Thymus (tissue), 11 donors: ENCODE data around the gene CYGB. TPM values are rescaled to one million over a fixed set of nuclear protein-coding genes. Genes with fewer than 3 reads are reported as not detected.
"Not testable (repeated sequence)": the region's sequence is repeated elsewhere in the genome, so short reads cannot be mapped to it uniquely, and the experiment has no call there.

Experiments
- DNase-seq, 9 donors: peaks; one replicate each; pipeline ENCODE4 v3.0.0-alpha.2; 2013; ENCODE audit warnings: low spot score in 9 of 9, low read depth in 6 of 9, missing footprints in 1 of 9
- H3K27ac ChIP-seq, 2 donors: one replicate each; pipeline ENCODE4 v1.5.1; 2013; ENCODE audit warnings: control low read depth in 1 of 2, low read depth in 1 of 2, low read length in 1 of 2, mild to moderate bottlenecking in 1 of 2, moderate library complexity in 1 of 2
- H3K27me3 ChIP-seq, 2 donors: one replicate each; pipeline ENCODE4 v1.5.1; 2013; ENCODE audit warnings: low read length in 1 of 2; ENCODE audit not compliant: control insufficient read depth in 2 of 2, insufficient read depth in 1 of 2
- H3K36me3 ChIP-seq, 2 donors: one replicate each; pipeline ENCODE4 v1.5.1; 2013; ENCODE audit warnings: low read length in 1 of 2, mild to moderate bottlenecking in 1 of 2, moderate library complexity in 1 of 2; ENCODE audit not compliant: control insufficient read depth in 2 of 2, insufficient read depth in 2 of 2
- H3K4me1 ChIP-seq, 2 donors: one replicate each; pipeline ENCODE4 v1.5.1; 2013; ENCODE audit warnings: low read length in 2 of 2; ENCODE audit not compliant: control insufficient read depth in 2 of 2, insufficient read depth in 2 of 2
- H3K4me3 ChIP-seq, 2 donors: one replicate each; pipeline ENCODE4 v1.5.1; 2013; ENCODE audit warnings: low read length in 2 of 2, control low read depth in 1 of 2, mild to moderate bottlenecking in 1 of 2
- H3K9me3 ChIP-seq, 2 donors: one replicate each; pipeline ENCODE4 v1.5.1; 2013; ENCODE audit warnings: low read length in 1 of 2, mild to moderate bottlenecking in 1 of 2; ENCODE audit not compliant: control insufficient read depth in 2 of 2, insufficient read depth in 1 of 2
- WGBS: extraction: QIAGEN DNeasy Blood & Tissue Kit; methylation state at CpG from one replicate; pipeline ENCODE4 v1.1.7; 2013; 5-methylcytosine and 5-hydroxymethylcytosine counted together
- polyA plus RNA-seq: library from polyadenylated mRNA; stranded (reverse); fragments of 200-250 nt; gene quantifications from one replicate; pipeline ENCODE4 v1.2.3, GENCODE V29; 2013
- total RNA-seq: library from RNA; stranded (reverse); fragments of 120-200 nt; gene quantifications from one replicate; pipeline ENCODE4 v1.2.4, GENCODE V29; 2013
- donor health status: healthy.

CYGB gene
- total and polyA plus RNA-seq, 2 donors = 1.6 to 12.1 TPM

DNA sequence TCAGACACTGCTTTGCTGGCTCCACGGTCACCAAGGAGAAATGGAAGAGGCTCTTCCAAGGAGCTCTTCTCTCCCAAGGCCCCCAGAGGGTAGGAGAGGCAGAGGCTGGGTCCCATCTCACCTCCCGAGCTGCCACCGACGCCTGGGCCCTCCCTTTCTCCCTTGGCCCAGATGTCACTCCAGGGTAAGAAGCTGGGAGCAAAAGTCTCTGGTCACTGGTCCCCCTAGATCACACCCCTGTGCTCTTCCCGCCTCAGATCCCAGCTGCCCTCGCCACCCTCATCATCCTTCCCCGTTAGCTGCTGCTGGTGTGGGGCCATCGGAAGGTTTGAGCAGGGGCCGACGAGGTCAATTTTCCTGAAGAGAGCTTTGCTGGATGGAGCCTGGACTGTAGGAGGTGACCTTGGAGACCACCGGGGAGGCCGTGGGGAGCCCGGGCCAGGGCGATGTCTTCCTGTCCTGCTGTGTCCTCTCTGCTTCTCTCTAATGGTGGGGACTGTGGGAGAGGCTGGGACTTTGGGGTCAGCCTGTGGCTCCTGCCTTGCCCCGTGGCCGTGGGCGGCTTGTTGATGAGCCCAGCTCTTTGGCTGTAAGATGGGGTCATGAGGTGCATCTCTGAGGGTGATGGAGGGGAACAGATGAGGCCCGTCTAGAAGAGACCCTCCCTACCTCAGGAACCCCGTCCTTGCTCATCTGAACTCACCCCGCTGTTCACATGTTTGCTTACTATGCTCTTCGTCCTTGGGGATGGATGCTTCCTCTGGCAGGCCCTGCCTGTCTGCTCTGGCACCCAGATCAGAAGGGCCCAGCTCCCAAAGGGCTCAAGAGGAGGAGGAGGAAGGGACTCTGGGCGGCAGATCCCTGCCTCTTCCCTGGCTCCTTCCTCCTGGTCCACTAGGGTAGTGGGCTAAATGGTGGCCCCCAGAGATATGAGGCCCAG, 24.9 kb downstream of the CYGB start:
- Histone ChIP-seq H3K4me3 (no peak overlapping the region), H3K4me1 (peaks cover 4 to 12% of the 10 kb centered on the region in 2 donors), H3K27ac (no peak overlapping the region), H3K27me3 (peaks cover 0 to 12% of the 10 kb centered on the region in 2 donors), H3K36me3 (no peaks in the 10 kb centered on the region), H3K9me3 (no peaks in the 10 kb centered on the region)
- WGBS = 93% methylated on average over 22 of the region's 22 CpGs
- DNase-seq = no peak

DNA sequence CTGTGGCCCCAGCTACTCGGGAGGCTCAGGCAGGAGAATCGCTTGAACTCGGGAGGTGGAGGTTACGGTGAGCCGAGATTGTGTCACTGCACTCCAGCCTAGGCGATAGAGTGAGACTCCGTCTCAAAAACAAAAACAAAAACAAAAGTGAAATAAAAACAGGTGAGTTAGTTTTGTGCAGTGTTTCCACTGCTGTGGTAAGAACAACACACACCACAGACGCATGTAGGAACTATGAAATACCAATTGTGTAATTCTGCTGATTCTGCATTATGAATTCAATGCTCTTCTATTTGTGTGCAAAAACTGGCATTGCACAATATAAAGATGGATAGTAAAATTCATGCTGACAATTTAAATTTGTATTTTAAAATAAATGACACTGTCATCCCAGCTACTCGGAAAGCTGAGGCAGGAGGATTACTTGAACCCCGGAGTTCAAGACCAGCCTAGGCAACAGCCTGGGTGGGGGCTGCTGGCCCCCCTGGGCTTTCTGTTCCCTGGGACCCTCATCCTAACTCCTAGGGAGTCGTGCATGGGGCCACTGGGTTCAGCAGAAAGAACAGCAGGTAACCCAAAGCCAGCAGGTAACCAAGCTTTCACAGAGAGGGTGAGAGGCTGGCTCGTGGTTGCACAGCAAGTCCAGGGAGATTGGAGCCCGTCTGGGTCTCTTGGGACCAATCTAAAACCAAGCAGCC, 25.7 kb downstream of the CYGB start:
- WGBS = 93% methylated on average over 13 of the region's 13 CpGs
- Histone ChIP-seq H3K4me3 (no peak overlapping the region), H3K4me1 (peaks cover 4 to 12% of the 10 kb centered on the region in 2 donors), H3K9me3 (no peaks in the 10 kb centered on the region), H3K27ac (no peak overlapping the region), H3K27me3 (peaks cover 0 to 16% of the 10 kb centered on the region in 2 donors), H3K36me3 (no peaks in the 10 kb centered on the region)
- no peak for DNase-seq

GRCh38 chr17:76510831-76511244, 26.7 kb downstream of the CYGB start:
- DNase-seq = no peak
- Histone ChIP-seq H3K27ac (no peak overlapping the region), H3K4me1 (peaks cover 4 to 13% of the 10 kb centered on the region in 2 donors), H3K27me3 (peaks cover 0 to 20% of the 10 kb centered on the region in 2 donors), H3K9me3 (no peaks in the 10 kb centered on the region), H3K36me3 (no peaks in the 10 kb centered on the region), H3K4me3 (no peak overlapping the region)
- 71% methylated on average over 9 of the region's 9 CpGs for WGBS

- WGBS = 89% methylated on average over 14 of the region's 14 CpGs
Observed at GRCh38 chr17:76508472-76509063, 28.9 kb downstream of the CYGB start.

GRCh38 chr17:76506408-76507345, 30.8 kb downstream of the CYGB start:
- no peak overlapping the region for H3K27ac ChIP-seq

More at GRCh38 chr17:76508472-76509063, 28.9 kb downstream of the CYGB start:
- peaks cover 0 to 20% of the 10 kb centered on the region in 2 donors for H3K27me3 ChIP-seq
- H3K36me3 ChIP-seq, H3K27ac ChIP-seq, H3K4me3 ChIP-seq, H3K9me3 ChIP-seq, H3K4me1 ChIP-seq, DNase-seq: not testable (repeated sequence)

DNA sequence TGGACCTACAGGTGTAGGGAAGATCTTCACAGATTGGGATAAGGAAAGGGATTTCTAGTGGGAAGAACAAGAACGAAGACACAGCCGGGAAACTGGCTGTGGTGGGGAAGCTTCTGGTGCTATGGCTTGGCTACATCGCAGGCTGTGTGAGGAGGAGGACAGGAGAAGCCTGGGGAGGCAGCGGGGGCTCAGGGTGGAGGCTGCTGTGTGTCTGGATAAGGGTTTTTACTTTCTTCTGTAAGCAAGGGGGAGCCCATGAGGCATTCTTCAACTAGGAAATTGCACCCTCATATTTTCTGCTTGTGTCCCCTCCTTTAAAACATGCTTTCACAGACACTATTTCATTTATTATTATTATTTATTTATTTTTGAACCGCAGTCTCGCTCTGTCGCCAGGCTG, 33.4 kb downstream of the CYGB start:
- WGBS = 46% methylated on average over 7 of the region's 7 CpGs
- H3K4me1 ChIP-seq = peaks cover 11 to 33% of the 10 kb centered on the region in 2 donors
- H3K27me3 ChIP-seq = peaks cover 14 to 35% of the 10 kb centered on the region in 2 donors
- no peaks in the 10 kb centered on the region for H3K36me3 ChIP-seq
- DNase-seq = no peak
- H3K4me3 ChIP-seq = no peak overlapping the region
- no peak overlapping the region for H3K27ac ChIP-seq
- no peaks in the 10 kb centered on the region for H3K9me3 ChIP-seq

More at GRCh38 chr17:76506408-76507345, 30.8 kb downstream of the CYGB start:
- Histone ChIP-seq H3K36me3 (no peaks in the 10 kb centered on the region), H3K9me3 (no peaks in the 10 kb centered on the region), H3K4me1 (peaks cover 4 to 11% of the 10 kb centered on the region in 2 donors), H3K4me3 (no peak overlapping the region), H3K27me3 (peaks cover 0 to 16% of the 10 kb centered on the region in 2 donors)
- peak in 7 of 9 donors; percentile 59 to 89 (median 80) for DNase-seq
- 33% methylated on average over 24 of the region's 24 CpGs for WGBS

DNA sequence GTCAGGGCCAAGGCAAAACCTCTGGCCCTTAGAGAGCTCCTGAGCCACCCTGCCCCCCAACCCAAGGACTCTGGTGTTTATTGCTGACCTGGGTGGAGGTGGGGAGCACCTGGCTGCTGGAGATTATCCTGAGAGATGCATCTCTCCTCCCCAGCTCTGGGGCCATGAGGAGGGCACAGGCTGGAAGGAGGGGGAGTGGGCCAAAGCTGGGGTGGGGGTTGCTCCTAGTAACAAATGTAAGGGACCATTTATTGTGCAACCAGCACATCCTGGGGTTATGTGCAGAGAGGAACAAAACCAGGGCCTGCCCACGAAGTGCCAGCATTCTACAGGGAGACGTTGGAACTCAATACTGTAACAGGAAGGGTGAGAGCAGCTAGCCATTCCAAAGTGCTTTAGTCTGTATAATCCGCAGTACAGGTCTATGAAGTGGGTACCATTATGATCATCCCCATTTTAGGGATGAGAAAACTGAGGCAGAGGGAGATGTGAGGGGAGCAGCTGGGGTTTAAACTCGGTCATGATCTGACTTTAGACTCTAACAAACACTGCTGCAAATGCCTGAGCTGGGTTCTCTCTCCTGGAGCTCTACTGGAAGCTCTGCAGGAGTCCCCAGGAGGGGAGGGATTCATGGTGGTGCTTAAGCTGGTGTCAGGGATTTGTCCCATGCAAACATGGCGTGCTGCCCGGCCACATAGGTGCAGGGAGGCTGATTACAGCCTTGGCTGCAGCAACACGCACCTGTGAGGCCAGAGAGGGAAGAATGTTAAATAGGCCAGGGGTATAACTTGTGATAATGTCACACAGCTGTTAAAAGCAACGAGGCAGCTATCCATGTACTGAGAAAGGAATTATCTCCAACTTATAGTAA, 34.9 kb downstream of the CYGB start:
- peaks cover 11 to 47% of the 10 kb centered on the region in 2 donors for H3K4me1 ChIP-seq
- DNase-seq = no peak
- H3K36me3 ChIP-seq = no peaks in the 10 kb centered on the region
- no peaks in the 10 kb centered on the region for H3K9me3 ChIP-seq
- no peak overlapping the region for H3K4me3 ChIP-seq
- peaks cover 14 to 29% of the 10 kb centered on the region in 2 donors for H3K27me3 ChIP-seq
- WGBS = 91% methylated on average over 8 of the region's 8 CpGs
- peak overlapping the region in 1 of 2 donors; percentile 8 for H3K27ac ChIP-seq
